Heart left ventricle (tissue), 16 donors: Measurements from ENCODE around the gene ZNF101. TPM values are rescaled to one million over a fixed set of nuclear protein-coding genes. Genes with fewer than 3 reads are reported as not detected.
"Not testable (repeated sequence)": the region's sequence is repeated elsewhere in the genome, so short reads cannot be mapped to it uniquely, and the experiment has no call there.

Experiments used
- ATAC-seq, 4 donors: fragments of 200-7000 bp; cut with Tn5 transposase; one replicate each; pipeline ENCODE4 v1.9.1; 2020 to 2022; ENCODE audit warnings: moderate library complexity in 4 of 4, mild to moderate bottlenecking in 3 of 4, moderate number of reproducible peaks in 1 of 4
- DNase-seq, 5 donors: peaks; one replicate each; pipeline ENCODE4 v3.0.0-alpha.2; 2020
- H3K27ac ChIP-seq, 12 donors: fragments of 200-600 bp; sonication (generic) in 4 of 12; one replicate each; pipeline versions ENCODE4 v1.5.0 to v1.8.0; 2016 to 2022; ENCODE audit warnings: mild to moderate bottlenecking in 2 of 12
- H3K27me3 ChIP-seq, 9 donors: fragments of 200-600 bp; sonication (generic) in 2 of 9; one replicate each; pipeline versions ENCODE4 v1.5.1 to v1.8.0; 2016 to 2022; ENCODE audit warnings: mild to moderate bottlenecking in 3 of 9
- H3K36me3 ChIP-seq, 9 donors: fragments of 200-600 bp; sonication (generic) in 2 of 9; one replicate each; pipeline versions ENCODE4 v1.5.0 to v1.8.0; 2018 to 2022; ENCODE audit warnings: mild to moderate bottlenecking in 2 of 9
- H3K4me1 ChIP-seq, 12 donors: fragments of 200-600 bp; sonication (generic) in 4 of 12; one replicate each; pipeline versions ENCODE4 v1.5.0 to v1.8.0; 2016 to 2022; ENCODE audit warnings: mild to moderate bottlenecking in 3 of 12
- H3K4me3 ChIP-seq, 12 donors: fragments of 200-600 bp; sonication (generic) in 4 of 12; one replicate each; pipeline versions ENCODE4 v1.5.0 to v1.8.0; 2017 to 2022; ENCODE audit warnings: mild to moderate bottlenecking in 9 of 12, moderate library complexity in 4 of 12
- H3K9me3 ChIP-seq, 12 donors: fragments of 200-600 bp; sonication (generic) in 4 of 12; one replicate each; pipeline versions ENCODE4 v1.5.0 to v1.8.0; 2016 to 2022; ENCODE audit warnings: mild to moderate bottlenecking in 1 of 12
- POLR2A ChIP-seq, 2 donors: fragments of 450-650 bp; IDR thresholded peaks; one replicate each; pipeline ENCODE4 v1.6.1; 2017; ENCODE audit warnings: antibody characterized with exemption in 2 of 2, mild to moderate bottlenecking in 2 of 2, moderate library complexity in 2 of 2
- WGBS, 4 donors: extraction: QIAGEN DNeasy Blood & Tissue Kit in 2 of 4; methylation state at CpG; one replicate each; pipeline versions ENCODE4 v1.1.5 to v1.1.7; 2013 to 2018; 5-methylcytosine and 5-hydroxymethylcytosine counted together
- intact Hi-C, 10 donors: fragments of 100-400 bp; cut with DNase I; formaldehyde crosslinking; loops; one replicate each; pipeline versions ENCODE4 v1.11.1 to v1.14.2; 2022
- polyA plus RNA-seq, 2 donors: library from polyadenylated mRNA; stranded (reverse); fragments of 200-250 nt; gene quantifications; one replicate each; pipeline ENCODE4 v1.2.3, GENCODE V29; 2013
- total RNA-seq, 9 donors: library from RNA; depleted of rRNA in 2 of 9; stranded (reverse); fragments of >200 nt in 2 of 9; fragmentation: NEBNext Ultra II Directional in 3 of 9; extraction: Animal tissue kit (Norgen Biotek cat#: 25700) in 3 of 9; gene quantifications; one replicate each; pipeline versions ENCODE4 v1.1.0 to v1.2.4, GENCODE V29; 2016 to 2023
- TF ChIP-seq, protein P1 (sequence below), 12 donors: fragments of 200-600 bp; sonication (generic) in 4 of 12; IDR thresholded peaks; one replicate each; pipeline versions ENCODE4 v1.5.0 to v1.8.0; 2018 to 2022; ENCODE audit warnings: antibody characterized with exemption in 12 of 12, mild to moderate bottlenecking in 5 of 12
- donor health status: ischemic (EF 13 %, LVEDD 7.1; RV severe dilation, severe dysfunction).
- donor health status: healthy with polysubstance abuse.
- donor health status: DM: no; HTN: yes; CAD: no.
- donor health status: DM: no; HTN: no; CAD: no.
- donor health status: ischemic (EF 25% LVEDD 6.9; RV normal size, moderate dysfunction).
- donor health status: ischemic (EF 25% LVEDD 5.7; RV mildly dilated, moderate dysfunction).
- donor health status: healthy.
- donor health status: DM: yes; HTN: yes; CAD: no.
- donor health status: ischemic (EF 35%, LVEDD 5.7; RV mildly dilated, moderate dysfunction).
- donor health status: nonischemic (EF 11% LVEDD 7.7; RV severe dilation, severe dysfunction).
- donor health status: DM: yes; HTN: yes; CAD: no.
- donor health status: PGD.
- donor health status: ischemic (EF 29% LVEDD 5.4; RV normal size, mild dysfunction).
- donor health status: nonischemic (EF 23%, LVEDD 6.1; RV moderate dilation, normal function).

Gene ZNF101
- total and polyA plus RNA-seq, 11 donors, result 1.5 to 6.8 (median 3.4) TPM

DNA sequence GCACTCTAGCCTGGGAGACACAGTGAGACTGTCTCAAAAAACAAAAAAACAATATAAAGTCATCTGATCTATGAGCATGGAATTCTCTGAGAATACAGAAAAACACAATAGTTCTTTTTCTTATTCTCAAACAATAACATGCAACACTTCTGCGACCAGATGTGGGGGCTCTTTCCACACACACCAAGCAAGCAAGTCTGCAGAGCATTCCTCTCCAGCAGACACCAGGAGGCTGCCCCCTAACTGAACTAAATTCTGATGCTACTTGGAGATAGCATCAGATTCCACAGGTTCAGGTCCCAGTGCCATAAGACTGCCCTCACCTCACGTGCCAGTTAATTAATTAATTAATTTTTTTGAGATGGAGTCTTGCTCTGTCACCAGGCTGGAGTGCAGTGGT, 27.7 kb downstream of the ZNF101 start:
- 45 to 86% (median 75%) methylated on average over 2 of the region's 2 CpGs for WGBS, 4 donors
- Histone ChIP-seq H3K4me1 (no peaks in the 10 kb centered on the region), H3K36me3 (peaks cover 0 to 4% (median 0%) of the 10 kb centered on the region in 9 donors), H3K4me3 (no peak overlapping the region), H3K9me3 (peaks cover 0 to 46% (median 17%) of the 10 kb centered on the region in 12 donors), H3K27me3 (no peaks in the 10 kb centered on the region), H3K27ac (no peak overlapping the region)
- intact Hi-C loops, result no loop called here
- no peak for TF ChIP-seq POLR2A (IDR thresholded peaks at IDR 0.05)
- TF ChIP-seq, protein P1, sequence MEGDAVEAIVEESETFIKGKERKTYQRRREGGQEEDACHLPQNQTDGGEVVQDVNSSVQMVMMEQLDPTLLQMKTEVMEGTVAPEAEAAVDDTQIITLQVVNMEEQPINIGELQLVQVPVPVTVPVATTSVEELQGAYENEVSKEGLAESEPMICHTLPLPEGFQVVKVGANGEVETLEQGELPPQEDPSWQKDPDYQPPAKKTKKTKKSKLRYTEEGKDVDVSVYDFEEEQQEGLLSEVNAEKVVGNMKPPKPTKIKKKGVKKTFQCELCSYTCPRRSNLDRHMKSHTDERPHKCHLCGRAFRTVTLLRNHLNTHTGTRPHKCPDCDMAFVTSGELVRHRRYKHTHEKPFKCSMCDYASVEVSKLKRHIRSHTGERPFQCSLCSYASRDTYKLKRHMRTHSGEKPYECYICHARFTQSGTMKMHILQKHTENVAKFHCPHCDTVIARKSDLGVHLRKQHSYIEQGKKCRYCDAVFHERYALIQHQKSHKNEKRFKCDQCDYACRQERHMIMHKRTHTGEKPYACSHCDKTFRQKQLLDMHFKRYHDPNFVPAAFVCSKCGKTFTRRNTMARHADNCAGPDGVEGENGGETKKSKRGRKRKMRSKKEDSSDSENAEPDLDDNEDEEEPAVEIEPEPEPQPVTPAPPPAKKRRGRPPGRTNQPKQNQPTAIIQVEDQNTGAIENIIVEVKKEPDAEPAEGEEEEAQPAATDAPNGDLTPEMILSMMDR (IDR thresholded peaks at IDR 0.05), result no peak
- ATAC-seq (no peak), DNase-seq (no peak)

DNA sequence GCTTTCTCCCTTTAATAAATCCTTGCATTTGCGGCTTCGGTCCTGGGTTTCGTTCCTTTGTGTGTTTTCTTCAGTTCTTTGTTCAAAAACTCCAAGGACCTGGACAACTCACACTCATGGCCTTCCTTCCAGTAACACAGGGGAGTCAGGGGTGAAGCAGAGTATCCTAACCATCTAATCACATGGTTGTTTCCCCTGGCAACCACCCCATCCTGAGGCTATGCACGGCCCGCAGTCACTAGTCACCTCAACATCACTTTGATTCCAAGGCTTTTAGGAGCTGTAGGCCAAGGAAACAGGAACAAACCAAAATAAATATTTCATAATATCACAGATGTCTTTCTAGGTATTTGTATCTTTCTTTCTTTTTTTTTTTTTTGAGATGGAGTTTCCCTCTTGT, 28.9 kb downstream of the ZNF101 start:
- Histone ChIP-seq H3K27ac (no peak overlapping the region), H3K9me3 (peaks cover 0 to 59% (median 19%) of the 10 kb centered on the region in 12 donors), H3K4me1 (no peaks in the 10 kb centered on the region), H3K36me3 (peaks cover 0 to 8% (median 0%) of the 10 kb centered on the region in 9 donors), H3K27me3 (no peaks in the 10 kb centered on the region), H3K4me3 (no peak overlapping the region)
- TF ChIP-seq, protein P1 (IDR thresholded peaks at IDR 0.05), result no peak
- TF ChIP-seq POLR2A (IDR thresholded peaks at IDR 0.05), result no peak
- DNase-seq (no peak), ATAC-seq (no peak)
- 86 to 94% (median 88%) methylated on average over 5 of the region's 5 CpGs for WGBS, 4 donors
- intact Hi-C loops, result no loop called here

DNA sequence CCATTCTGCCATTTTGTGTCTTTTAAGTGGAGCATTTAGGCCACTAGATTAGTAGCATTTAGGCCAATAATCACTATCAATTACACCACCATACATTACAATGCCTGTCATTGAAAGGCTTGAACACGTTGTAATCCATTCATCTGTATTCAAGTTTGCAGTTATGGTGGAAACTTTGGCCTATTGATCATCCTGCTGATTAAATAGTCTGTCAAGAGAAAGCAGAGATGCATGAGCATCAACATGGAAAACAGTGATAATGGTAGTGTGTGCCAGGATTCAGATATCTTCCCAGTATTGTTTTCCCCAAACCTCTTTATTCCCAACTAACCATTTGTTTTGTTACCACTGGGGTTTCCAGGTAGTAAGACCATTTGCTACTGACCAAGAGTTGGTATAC, 31.9 kb downstream of the ZNF101 start:
- 94 to 100% (median 96%) methylated on average over 1 of the region's 1 CpG for WGBS, 4 donors
- Histone ChIP-seq H3K36me3 (peaks cover 0 to 31% (median 0%) of the 10 kb centered on the region in 9 donors), H3K9me3 (peaks cover 0 to 88% (median 25%) of the 10 kb centered on the region in 12 donors)
- ATAC-seq, H3K4me1 ChIP-seq, H3K27ac ChIP-seq, H3K4me3 ChIP-seq, H3K27me3 ChIP-seq, DNase-seq, intact Hi-C loops: not testable (repeated sequence)

DNA sequence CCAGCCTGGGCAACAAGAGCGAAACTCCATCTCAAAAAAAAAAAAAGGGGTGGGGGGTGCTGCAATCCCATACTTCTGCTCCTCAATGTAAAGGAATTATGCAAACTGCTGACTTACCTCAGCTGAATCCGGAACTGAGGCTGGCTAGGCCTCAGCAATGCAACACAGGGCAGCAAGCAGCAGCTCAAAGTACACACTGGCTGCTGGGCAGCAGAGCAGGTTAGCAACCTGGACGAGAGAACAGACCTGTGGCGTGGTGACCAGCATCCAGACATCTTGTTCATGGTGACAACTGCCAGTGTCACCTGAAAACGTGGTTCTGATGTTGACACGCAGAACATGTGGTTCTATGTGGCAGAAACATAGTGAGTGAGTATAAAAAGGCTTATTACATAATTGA, 36.2 kb downstream of the ZNF101 start:
- H3K4me3 ChIP-seq, result no peak overlapping the region
- H3K9me3 ChIP-seq, result peaks cover 3 to 100% (median 58%) of the 10 kb centered on the region in 12 donors
- H3K27ac ChIP-seq, result no peak overlapping the region
- TF ChIP-seq, protein P1 (IDR thresholded peaks at IDR 0.05), result no peak
- no peak for TF ChIP-seq POLR2A (IDR thresholded peaks at IDR 0.05)
- H3K27me3 ChIP-seq, result no peaks in the 10 kb centered on the region
- ATAC-seq (no peak), DNase-seq (no peak)
- intact Hi-C loops, result no loop called here
- H3K36me3 ChIP-seq, result peaks cover 0 to 54% (median 0%) of the 10 kb centered on the region in 9 donors
- WGBS, 4 donors, result 89 to 93% (median 90%) methylated on average over 6 of the region's 6 CpGs
- H3K4me1 ChIP-seq, result no peaks in the 10 kb centered on the region

DNA sequence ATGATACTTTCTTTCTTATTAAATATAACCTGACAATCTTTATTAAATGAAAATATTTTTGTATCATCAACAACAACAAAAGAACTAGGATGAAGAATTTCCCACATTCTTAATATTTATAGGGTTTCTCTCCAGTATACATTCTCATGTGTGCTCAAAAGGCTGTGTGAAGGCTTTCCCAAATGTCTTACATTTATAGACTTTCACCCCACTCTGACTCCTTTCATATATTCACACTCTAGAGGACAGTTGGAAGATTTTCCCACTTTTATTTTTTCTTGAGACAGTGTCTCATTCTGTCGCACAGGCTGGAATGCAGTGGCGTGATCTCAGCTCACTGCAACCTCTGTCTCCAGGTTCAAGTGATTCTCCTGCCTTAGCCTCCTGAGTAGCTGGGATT, 41.9 kb downstream of the ZNF101 start:
- Histone ChIP-seq H3K36me3 (peaks cover 19 to 79% (median 37%) of the 10 kb centered on the region in 9 donors), H3K9me3 (peaks cover 21 to 100% (median 99%) of the 10 kb centered on the region in 12 donors)
- TF ChIP-seq, protein P1 (IDR thresholded peaks at IDR 0.05), result no peak
- no peak for TF ChIP-seq POLR2A (IDR thresholded peaks at IDR 0.05)

More for the DNA sequence above, 41.9 kb downstream of the ZNF101 start:
- Histone ChIP-seq H3K27me3 (no peaks in the 10 kb centered on the region), H3K27ac (no peak overlapping the region), H3K4me3 (no peak overlapping the region), H3K4me1 (no peaks in the 10 kb centered on the region)
- DNase-seq (no peak), ATAC-seq (no peak)
- WGBS, 4 donors, result 95 to 100% (median 98%) methylated on average over 2 of the region's 2 CpGs
- intact Hi-C loops, result no loop called here
